Stimulated activated CD8-positive, alpha-beta memory T cell treated with anti-CD3 and anti-CD28 coated beads, Interleukin-7, amount 100 ng/mL, for 24 hours (primary cell): ENCODE data around the gene POLR1B.
"Not testable (repeated sequence)": the region's sequence is repeated elsewhere in the genome, so short reads cannot be mapped to it uniquely, and the experiment has no call there.

Source experiments
- DNase-seq: peaks from one replicate; pipeline ENCODE4 v3.0.0-alpha.2; 2020; ENCODE audit warnings: low read depth

POLR1B gene

DNA sequence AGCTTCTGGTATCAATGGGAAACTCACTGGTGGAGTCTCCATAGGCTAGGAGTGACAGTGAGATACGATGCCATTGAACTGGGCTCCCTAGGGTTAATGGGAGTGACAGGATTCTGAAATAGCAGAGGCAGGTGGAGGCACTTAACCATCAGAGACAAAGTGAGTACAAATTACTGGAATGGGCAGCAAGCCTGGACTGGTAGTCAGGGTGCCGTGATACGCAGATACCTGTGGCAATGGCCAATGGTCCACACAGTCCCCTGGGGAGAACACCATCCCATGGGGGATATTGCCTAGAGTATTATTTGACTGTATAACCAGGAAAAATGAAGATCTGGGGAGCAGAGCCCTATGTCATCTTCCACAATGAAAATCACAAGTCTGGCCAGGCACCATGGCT lies 59.5 kb downstream of the POLR1B start:
- DNase-seq: no peak

DNA sequence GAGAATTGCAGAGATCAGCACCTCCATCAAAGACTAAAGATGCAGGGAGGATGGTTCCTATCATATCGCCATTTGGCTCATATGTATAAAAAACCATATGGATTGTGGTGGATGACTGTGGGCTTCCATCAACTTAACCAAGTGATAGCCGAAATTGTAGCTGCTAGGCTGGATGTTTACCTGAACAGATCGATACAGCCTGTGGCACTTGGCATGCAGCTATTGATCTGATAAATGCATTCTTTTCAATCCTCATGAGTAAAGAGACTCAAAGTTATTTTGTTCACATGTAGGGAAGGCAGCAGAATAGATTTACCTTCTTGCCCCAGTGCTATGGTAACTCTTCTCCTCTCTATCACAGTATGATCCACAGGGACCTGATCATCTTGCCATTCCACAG lies 60.7 kb downstream of the POLR1B start:
- no peak for DNase-seq

DNA sequence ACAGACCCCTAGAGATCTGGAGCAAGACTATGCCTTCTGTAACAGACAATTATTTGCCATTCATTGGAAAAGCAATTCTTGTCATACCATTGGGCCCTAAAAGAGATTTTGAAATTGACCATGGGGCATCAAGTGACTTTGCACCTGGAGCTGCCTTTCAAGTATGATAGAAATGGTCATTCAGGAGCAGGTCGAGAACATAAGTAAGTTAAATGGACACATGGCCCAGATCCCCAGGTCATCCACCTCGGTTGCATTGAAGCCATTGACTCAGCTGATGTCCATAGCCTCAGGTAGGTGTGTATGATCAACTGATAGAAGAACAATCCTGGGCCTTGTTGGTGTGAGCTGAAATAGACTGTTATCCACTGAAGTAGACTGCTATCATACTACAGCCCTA lies 61.5 kb downstream of the POLR1B start:
- no peak for DNase-seq

- no peak for DNase-seq
Observed at GRCh38 chr2:112604952-112605351, 62.7 kb downstream of the POLR1B start.

- no peak for DNase-seq
Observed at GRCh38 chr2:112605926-112606325, 63.7 kb downstream of the POLR1B start.

GRCh38 chr2:112606547-112606946 lies 64.3 kb downstream of the POLR1B start:
- no peak for DNase-seq

- DNase-seq: no peak
Observed at GRCh38 chr2:112607680-112608438, 65.6 kb downstream of the POLR1B start.

DNA sequence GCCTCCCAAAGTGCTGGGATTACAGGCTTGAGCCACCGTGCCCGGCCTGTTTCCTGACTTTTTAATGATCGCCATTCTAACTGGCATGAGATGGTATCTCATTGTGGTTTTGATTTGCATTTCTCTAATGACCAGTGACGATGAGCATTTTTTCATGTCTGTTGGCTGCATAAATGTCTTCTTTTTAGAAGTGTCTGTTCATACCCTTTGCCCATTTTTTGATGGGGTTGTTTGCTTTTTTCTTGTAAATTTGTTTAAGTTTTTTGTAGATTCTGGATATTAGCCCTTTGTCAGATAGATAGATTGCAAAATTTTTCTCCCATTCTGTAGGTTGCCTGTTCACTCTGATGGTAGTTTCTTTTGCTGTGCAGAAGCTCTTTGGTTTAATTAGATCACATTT lies 67.1 kb downstream of the POLR1B start:
- not testable (repeated sequence) for DNase-seq

DNA sequence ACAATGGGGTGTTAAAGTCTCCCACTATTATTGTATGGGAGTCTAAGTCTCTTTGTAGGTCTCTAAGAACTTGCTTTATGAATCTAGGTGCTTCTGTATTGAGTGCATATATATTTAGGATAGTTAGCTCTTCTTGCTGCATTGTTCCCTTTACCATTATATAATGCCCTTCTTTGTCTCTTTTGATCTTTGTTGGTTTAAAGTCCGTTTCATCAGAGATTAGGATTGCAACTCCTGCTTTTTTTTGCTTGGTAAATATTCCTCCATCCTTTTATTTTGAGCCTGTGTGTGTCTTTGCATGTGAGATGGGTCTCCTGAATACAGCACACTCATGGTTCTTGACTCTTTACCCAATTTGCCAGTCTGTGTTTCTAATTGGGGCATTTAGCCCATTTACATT lies 70.0 kb downstream of the POLR1B start:
- not testable (repeated sequence) for DNase-seq

DNA sequence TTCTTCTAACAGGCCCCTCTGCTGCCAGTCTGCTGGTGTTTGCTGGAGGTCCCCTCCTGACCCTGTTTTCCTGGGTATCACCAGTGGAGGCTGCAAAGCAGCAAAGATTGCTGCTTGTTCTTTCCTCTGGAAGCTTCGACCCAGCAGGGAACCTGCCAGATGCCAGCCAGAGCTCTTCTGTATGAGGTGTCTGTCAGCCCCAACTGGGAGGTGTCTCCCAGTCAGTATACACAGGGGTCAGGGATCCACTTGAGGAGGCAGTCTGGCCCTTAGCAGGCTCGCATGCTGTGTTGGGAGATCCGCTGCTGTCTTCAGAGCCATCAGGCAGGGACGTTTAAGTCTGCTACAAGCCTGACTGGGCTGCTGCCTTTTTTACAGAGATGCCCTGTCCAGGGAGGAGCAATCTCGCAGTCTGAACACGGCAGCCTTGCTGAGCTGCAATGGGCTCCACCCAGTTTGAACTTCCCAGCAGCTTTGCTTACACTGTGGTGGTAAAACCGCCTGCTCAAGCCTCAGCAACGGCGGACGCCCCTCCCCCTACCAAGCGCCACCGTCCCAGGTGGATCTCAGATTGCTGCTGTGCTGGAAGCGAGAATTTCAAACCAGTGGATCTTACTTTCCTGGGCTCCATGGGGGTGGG lies 72.1 kb downstream of the POLR1B start:
- no peak for DNase-seq

- no peak for DNase-seq
Observed at GRCh38 chr2:112615051-112615450, 72.8 kb downstream of the POLR1B start.

DNA sequence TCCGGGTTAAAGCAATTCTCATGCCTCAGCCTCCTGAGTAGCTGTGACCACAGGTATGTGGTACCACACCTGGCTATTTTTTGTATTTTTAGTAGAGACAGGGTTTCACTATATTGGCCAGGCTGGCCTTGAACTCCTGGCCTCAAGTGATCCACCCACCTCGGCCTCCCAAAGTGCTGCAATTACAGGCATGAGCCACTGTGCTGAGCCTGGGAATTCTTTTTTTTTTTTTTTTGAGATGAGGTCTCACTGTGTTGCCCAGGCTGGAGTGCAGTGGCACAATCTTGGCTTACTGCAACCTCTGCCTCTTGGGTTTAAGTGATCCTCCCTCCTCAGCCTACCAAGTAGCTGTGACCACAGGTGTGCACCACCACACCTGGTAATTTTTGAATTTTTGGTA lies 73.5 kb downstream of the POLR1B start:
- not testable (repeated sequence) for DNase-seq

DNA sequence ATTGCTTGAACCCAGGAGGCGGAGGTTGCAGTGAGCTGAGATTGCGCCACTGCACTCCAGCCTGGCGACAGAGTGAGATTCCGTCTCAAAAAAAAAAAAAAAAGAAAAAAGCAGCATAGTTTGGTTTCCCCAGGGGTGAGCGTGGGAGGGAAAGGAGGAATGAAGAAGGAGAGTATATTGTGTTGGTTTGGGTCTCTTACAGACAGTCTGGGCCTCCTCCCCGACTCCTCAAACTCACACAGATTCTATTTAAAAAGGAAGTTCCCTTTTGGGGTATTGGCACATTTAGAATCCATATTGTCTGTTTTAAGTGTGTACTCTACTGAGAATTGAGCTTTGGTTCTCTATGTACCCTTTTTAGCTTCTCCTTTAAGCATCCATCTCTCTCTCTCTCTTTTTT lies 76.1 kb downstream of the POLR1B start:
- no peak for DNase-seq

DNA sequence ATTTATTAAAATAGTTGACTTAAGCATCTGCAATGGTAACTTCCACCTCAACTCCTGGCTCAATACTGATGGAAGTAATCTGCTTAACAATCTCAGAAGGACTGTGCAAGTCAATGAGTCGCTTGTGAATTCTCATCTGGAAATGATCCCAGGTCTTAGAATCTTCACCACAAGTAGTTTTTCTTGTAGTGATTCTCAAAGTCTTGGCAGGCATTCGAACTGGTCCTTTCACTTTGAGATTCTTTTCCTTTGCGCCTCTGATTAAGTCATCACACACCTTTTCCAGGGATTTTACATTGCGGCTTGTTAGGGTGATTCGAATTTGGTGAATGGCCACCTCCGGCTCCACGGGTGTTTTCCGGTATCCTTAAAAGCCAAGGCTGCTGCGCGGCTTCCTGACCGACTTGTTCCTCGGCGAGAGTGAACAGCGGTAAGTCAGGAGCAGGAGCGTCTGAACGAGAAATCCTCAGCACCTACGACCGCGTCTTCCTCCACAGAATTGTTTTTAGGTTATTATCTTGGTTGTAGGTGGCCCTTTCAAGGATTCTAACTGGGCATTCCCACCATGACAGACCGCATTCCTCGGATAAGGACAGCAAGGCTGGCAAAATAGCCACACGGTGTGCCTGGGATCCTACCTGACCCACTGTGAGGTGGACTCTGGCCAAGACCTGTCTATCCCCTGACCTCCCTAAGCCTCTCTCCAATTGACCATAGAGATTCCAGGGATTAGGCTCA lies 79.7 kb downstream of the POLR1B start:
- DNase-seq: no peak

DNA sequence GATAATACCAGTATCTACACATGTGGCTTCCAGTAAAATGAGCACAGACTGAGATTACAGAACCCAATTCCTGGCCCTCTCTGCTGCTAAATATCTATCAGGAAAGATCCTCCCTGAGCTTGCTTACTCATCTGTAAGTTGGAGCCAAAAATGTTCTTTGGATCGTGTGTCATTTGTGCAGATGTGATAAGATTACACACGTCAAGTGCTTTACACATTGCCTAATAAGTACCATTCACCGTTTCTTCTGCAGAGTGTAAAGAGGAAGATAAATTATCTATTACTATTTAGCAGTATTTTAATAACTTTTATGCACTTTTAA lies 80.2 kb downstream of the POLR1B start:
- DNase-seq: no peak

DNA sequence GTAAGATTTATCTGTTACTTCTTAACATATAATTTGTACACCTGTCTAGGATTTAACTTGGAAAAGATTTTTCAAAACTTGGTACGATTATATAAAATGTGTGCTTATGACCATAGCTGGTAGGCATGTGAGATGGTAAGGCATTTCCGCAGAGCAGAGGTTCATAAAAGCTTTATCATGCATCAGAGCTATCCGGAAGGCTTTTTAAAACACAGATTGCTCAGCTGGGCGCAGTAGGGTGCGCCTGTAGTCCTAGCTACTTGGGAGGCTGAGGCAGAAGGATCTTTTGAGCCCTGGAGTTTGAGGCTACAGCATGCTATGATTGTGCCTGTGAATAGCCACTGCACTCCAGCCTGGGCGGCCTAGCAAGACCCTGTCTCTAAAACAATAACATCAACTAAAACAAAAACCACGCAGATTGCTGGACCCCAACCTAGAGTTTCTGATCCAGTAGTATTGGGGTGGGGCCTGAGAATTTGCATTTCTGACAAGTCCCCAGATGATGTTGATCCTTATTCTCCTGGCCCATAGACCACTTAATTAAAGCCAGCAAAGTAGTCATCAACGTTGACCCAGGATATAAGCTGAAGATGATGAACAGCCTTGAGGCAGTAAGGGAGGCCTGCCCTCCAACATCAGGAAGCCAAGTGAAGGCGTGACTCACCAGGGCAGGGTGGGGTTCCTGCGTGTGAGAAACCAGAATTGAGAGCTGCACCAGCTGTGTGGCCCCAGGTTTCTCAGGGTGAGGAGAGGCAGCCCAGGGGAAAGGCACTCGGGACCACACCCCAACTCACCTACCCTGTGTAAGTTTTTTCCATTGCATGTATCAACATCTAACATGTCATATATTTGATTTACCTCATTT lies 81.9 kb downstream of the POLR1B start:
- DNase-seq: peak; percentile 45

DNA sequence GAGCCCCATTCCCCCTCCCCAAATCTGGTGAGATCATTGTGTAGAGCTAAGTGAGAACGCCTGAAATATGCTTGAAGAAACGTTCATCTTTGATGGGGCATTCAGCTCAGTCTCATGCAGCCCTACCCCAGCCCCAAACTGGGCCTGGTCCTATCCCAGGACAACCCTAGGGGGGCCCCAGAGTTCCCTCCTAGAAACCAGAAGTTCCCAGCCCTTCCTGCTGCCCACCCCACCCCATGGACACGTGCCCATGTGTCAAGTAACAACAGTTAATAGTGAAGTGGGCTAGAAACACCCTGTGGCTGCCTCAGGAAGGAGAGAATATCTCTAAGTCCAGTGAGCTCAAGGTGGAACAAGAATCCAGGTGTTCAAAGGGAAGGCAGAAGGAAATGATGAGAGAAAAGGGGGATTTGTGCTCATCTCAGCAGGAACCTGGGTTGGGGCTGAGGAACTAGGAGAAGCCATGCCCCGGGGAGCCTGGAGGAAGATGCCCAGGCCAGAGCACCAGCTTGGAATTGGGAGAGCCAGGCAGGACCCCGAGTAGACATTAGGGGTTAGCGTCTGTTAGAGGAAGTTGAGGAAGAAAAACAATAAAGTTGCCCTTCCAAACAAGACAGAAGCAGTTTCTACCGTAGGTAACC lies 83.3 kb downstream of the POLR1B start:
- no peak for DNase-seq

- DNase-seq: no peak
Observed at GRCh38 chr2:112626604-112627059, 84.4 kb downstream of the POLR1B start.
